Epithelial cell of esophagus (primary cell): Measurements from ENCODE around the gene CEP57L1.
A peak's percentile ranks its signal among the peaks of the same experiment; 100 is the strongest.

Experiments used
- DNase-seq: peaks from one replicate; pipeline ENCODE4 v3.0.0; 2010; ENCODE audit warnings: low read depth
- H3K4me3 ChIP-seq: 2 replicates; pipeline ENCODE4 v1.5.1; 2011; ENCODE audit warnings: mild to moderate bottlenecking, low read length, control low read depth
- TF ChIP-seq, protein P1 (sequence below): IDR thresholded peaks from 2 replicates; pipeline ENCODE4 v1.5.1; 2011; ENCODE audit warnings: low read depth, mild to moderate bottlenecking, low read length, control low read depth, inconsistent platforms; ENCODE audit not compliant: insufficient read depth; ENCODE audit errors: missing control alignments

CEP57L1 gene

DNA sequence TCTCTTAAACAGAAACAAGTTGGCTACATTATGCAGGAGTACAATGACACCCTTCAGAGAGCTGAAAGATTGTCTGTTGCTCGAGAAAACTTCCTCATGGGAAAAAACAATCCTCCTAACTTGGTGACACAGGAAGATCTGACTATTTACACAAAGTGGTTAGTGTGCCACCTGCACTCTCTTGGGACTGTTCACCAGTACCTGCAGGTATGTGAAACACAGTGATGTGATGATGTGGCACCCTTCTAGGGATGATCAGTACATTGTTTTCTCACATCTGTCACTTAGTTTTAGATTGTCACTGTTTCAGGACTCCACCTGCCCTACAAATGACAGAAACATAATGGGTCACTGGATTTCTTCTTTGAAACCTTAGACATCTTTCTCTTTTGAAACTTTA, 101.8 kb downstream of the CEP57L1 start:
- TF ChIP-seq, protein P1, sequence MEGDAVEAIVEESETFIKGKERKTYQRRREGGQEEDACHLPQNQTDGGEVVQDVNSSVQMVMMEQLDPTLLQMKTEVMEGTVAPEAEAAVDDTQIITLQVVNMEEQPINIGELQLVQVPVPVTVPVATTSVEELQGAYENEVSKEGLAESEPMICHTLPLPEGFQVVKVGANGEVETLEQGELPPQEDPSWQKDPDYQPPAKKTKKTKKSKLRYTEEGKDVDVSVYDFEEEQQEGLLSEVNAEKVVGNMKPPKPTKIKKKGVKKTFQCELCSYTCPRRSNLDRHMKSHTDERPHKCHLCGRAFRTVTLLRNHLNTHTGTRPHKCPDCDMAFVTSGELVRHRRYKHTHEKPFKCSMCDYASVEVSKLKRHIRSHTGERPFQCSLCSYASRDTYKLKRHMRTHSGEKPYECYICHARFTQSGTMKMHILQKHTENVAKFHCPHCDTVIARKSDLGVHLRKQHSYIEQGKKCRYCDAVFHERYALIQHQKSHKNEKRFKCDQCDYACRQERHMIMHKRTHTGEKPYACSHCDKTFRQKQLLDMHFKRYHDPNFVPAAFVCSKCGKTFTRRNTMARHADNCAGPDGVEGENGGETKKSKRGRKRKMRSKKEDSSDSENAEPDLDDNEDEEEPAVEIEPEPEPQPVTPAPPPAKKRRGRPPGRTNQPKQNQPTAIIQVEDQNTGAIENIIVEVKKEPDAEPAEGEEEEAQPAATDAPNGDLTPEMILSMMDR, result no peak
- H3K4me3 ChIP-seq, result no peak overlapping the region
- no peak for DNase-seq

DNA sequence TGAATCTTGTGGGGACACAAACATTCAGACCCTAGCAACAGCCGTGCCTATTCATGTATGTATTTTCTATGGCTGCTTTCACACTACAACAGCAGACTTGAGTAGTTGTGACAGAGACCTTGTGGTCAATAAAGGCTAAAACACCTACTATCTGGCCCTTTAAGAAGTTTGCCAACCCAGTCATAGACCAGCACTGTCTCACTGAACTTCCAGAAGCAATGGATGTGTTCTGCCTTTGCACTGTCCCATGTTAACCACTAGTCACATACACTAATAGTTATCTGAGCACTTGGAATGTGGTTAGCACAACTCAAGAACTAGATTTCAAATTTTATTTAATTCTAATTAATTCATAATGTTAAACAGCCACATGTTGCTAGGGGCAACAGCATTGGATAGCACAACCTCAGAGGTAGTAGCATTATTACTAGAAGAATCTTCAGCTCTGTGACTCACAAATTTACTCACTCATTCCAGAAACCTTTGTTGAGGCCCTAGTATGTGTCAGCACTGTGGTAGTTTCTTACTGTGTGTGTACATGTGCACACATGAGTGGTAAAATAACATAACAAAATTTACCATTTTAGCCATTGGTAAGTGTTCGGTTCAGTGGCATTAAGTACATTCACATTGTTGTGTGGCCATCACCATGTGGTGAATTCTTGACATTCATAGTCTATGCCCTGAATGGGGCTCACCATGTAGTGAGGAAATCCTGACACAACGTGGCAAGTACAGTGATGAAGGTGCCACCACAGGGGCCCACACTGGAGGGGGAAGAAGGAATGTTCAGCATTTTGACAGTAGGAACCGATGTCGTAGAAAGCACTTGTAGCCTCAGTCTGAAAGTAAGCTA, 107.3 kb downstream of the CEP57L1 start:
- DNase-seq, result peak; percentile 76
- TF ChIP-seq, protein P1, result no peak
- H3K4me3 ChIP-seq, result no peak overlapping the region

DNA sequence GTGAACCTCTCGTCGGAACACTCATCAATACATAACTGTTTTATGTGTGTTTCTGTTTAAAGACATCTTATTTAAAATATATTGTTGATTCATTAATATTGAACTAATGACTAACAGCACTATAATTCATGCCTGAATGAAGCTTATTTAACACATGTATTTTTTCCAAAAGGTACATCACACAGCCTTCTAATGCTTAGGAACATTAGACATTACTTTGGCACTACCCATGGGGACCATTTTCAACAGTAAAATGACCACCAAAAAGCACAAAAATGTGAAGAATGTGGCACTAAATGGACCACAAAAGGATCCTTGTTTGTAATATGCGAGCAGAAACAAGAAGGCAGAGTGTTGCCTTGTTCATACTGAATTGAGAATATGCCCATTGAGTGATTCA, 109.2 kb downstream of the CEP57L1 start:
- TF ChIP-seq, protein P1, result no peak
- no peak overlapping the region for H3K4me3 ChIP-seq
- no peak for DNase-seq

DNA sequence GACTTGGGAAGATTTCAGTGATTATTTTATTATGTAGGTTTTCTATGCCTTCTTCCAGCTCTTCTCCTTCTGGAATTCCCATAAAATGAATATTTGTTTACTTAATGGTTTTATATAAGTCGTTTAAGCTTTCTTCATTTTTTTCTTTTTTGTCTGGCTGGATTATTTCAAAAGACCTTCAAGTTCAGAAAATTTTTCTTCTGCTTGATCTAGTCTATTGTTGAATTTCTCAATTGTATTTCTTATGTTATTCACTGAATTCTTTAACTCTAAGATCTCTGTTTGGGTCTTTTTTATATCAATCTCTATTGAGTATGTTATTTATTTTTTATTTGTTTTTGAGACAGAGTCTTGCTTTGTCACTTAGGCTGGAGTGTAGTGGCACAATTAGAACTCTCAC, 117.4 kb downstream of the CEP57L1 start:
- H3K4me3 ChIP-seq, result no peak overlapping the region
- TF ChIP-seq, protein P1, result no peak
- no peak for DNase-seq
